Erythroblast (primary cell): Measurements from ENCODE around the gene TARS1.

Source experiments
- DNase-seq, 2 experiments: peaks; one replicate each; lab custom pipeline; 2025; lab: John Stamatoyannopoulos, UW
- GATA1 ChIP-seq: IDR thresholded peaks from 2 replicates; pipeline ENCODE4 v1.6.1; 2011; ENCODE audit warnings: low read depth, mild to moderate bottlenecking, control low read depth, low read length, moderate library complexity
- POLR2A ChIP-seq: IDR thresholded peaks from 2 replicates; pipeline ENCODE4 v1.6.1; 2011; ENCODE audit warnings: mild to moderate bottlenecking, low read length

TARS1 gene

DNA sequence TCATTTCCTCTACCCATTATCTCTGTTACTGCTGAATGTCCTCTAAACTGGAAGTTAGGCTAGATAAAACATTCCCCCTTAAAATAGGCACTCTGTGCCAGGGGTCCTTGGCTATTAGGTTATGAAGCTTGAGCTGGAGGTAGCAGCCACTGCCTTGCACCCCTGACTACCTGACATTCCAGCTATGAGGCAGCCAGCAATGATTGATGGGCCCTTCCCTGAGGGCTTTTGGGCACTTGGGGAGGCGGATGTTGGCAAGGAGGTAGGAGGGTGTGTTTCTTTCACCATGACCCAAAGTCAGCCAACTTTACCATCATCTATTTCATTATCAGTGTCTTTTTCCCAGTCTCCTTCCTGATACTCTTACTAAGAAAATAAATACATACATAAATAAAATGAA, 17.1 kb downstream of the TARS1 start:
- TF ChIP-seq POLR2A (no peak), GATA1 (no peak)
- DNase-seq = no peak

DNA sequence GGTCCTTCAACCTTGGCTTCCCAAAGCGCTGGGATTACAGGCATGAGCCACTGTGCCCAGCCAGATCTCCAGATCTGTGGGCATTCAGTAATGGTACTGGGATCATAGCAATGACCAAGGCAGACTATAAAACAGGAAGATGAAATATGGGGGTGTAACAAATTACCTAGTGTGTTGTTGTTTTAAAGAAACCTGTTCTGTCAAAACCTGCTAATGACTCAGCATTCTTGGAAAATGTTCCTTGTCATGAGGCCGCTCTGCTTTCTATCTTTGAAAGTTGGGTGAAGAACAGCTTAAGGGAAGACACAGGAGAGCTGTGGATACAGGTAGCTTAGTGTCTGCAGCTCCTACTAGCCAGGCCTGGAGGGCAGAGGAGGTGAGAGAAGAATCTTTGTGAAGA, 19.4 kb downstream of the TARS1 start:
- peak; percentile 8 to 21 for DNase-seq
- TF ChIP-seq POLR2A = no peak
- no peak for TF ChIP-seq GATA1

DNA sequence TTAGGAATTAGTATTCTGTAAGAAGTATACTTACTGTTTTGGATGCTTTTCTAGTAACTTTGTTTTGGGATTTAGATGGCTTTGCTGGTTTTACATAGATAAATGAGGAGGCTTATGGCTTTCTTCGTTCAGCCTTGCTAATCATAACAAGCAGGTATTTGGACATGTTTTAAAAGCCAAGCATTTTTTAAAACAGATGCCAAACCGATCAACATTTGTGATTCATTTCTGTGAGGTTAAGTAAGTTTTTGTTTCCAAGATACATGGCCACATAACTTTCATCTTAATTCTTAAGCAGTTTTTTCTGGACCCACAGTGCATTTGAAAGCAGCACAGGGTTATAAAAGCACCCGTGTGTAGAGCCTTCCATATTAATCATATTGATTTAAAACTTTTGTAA, 21.7 kb downstream of the TARS1 start:
- TF ChIP-seq POLR2A = no peak
- TF ChIP-seq GATA1 = no peak
- DNase-seq = no peak

DNA sequence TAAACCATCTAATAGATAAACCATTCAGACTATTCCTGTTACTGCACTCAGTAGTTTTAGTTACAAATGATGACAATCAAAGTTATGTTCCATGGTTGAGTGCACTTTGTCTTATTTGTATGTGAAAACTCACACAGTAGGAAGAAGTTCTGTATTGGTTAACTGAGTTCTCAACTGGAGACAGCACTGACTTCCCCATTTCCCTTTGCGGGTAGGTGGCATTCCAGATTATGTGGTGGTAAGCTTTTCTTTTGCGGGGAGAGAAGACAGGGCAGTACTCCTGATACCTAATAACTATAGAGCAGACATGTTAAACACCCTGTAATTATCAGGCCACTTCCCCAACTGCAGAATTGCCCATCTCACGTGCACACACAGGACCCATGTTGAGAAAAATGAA, 24.4 kb downstream of the TARS1 start:
- TF ChIP-seq GATA1 (no peak), POLR2A (no peak)
- no peak for DNase-seq

DNA sequence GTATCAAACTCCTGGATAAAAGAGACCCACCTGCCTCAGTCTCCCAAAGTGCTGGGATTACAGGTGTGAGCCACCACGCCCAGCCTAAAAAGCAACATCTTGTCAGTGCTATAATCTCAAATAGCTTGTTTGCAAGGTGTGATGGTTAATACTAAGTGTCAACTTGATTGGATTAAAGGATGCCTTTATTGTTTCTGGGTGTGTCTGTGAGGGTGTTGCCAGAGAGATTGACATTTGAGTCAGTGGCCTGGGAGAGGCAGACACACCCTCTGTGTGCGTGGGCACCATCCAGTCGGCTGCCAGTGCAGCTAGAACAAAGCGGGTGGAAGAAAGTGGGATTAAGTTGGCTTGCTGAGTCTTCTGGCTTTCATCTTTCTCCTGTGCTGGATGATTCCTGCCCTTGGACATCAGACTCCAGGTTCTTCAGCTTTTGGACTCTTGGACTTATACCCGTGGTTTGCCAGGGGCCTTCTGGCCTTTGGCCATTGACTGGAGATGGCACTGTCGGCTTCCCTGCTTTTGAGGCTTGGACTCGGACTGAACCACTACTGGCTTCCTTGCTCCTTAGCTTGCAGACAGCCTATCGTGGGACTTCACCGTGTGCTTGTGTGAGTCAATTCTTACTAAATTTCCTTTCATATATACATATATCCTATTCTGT, 28.1 kb downstream of the TARS1 start:
- TF ChIP-seq POLR2A (no peak), GATA1 (no peak)
- no peak for DNase-seq

DNA sequence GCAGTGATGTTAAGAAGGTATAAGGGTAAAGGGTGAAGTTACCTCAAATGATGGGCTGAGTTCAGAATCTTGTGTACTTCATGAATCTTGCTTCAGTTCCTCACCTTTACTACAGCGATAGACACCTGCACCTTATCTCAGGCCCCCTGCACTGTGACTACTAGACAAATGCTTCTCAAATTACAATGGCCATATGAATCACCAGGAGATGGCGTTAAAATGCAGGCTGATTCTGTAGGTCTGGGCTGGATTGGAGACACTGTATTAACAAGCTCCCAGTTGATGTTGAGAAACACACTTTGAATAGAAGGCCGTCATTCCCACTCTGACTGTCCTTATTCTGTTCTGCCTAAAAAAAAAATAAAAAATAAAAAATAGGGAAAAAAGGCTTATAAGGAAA, 29.8 kb downstream of the TARS1 start:
- DNase-seq = peak; percentile 11 to 17
- TF ChIP-seq GATA1 = no peak
- TF ChIP-seq POLR2A = no peak

DNA sequence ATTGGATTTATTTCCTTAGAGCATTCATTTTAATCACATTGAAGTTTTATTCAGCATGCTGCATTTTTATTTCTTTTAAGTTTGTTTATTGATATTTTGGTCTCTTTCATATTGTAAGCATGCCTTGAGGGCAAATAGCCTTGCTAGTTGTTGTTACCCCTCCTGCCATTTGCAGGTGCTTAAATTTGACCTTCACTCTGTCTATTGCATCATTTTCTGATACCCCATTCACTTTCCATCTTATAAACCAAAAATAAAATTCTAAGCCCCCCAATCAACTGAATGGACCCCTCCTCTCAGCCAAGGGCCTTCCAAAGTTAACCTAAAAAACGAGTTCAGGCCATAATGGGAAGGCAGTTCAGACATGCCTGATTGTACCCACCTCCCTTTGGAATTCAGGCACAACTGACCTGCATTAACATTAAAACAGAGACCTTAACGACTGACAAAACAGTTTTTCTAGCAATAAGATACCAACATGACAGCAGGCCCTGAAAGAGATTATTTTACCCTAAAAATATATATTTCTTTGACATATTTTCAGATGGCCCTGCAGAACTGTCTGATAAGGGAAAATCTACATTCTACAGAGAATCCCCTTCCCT, 32.1 kb downstream of the TARS1 start:
- TF ChIP-seq POLR2A (no peak), GATA1 (no peak)
- no peak for DNase-seq

DNA sequence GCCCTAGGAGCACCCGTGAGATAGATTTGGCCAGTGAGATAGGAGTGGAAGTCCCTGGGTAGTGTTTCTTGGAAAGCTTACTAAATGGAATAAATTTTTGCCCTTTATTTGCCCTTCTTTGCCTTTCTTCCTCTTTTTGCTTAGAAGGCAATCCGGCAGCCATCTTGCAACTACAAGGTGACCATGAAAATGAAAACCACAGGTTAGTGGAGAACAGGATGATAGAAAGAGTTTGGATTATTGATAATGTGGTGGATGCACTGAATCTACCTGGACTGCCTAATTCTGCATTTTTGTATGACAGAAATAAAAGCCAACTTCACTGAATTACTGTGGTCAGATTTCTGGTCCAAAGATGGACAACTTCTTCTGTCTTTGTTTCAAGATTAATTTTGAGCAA, 33.2 kb downstream of the TARS1 start:
- no peak for TF ChIP-seq GATA1
- TF ChIP-seq POLR2A = no peak
- no peak for DNase-seq

DNA sequence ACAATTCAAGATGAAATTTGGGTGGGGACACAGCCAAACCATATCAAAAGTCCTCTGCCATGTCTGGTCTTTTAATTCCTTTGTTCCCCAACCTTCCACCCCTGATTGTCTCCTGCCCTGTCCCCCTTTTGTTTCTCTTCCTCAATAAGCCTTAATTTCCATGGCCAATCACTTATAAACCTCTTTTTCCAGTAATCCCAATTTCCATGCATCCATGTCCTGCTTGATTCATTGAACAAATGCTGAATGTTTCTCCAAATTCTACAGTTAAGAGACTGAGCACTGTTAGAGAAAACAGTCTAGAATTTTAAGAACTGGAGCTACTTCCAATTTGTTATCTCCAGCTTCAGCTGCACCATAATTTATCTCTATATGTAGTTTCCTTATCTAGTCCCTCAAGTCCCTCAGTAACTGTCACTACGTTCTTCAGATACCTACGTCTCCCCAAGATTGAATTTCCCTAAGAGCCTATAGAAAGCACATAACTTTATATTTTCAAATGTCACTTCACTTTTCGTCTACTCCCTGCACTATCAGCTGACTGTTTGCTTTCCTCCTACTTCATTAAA, 34.2 kb downstream of the TARS1 start:
- DNase-seq = peak; percentile 49 to 81
- TF ChIP-seq POLR2A (no peak), GATA1 (no peak)

DNA sequence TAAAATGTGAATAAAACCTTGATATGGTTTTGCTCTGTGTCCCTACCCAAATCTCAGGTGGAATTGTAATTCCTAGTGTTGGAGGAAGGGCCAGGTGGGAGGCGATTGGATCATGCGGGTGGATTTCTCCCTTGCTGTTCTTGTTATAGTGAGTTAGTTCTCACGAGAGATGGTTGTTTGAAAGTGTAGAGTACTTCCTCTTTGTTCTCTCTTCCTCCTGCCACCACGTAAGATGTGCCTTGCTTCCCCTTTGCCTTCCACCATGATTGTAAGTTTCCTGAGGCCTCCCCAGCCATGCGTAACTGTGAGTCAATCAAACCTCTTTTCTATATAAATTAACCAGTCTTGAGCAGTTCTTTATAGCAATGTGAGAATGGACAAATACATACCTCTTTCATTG, 34.9 kb downstream of the TARS1 start:
- TF ChIP-seq GATA1 (no peak), POLR2A (no peak)

DNA sequence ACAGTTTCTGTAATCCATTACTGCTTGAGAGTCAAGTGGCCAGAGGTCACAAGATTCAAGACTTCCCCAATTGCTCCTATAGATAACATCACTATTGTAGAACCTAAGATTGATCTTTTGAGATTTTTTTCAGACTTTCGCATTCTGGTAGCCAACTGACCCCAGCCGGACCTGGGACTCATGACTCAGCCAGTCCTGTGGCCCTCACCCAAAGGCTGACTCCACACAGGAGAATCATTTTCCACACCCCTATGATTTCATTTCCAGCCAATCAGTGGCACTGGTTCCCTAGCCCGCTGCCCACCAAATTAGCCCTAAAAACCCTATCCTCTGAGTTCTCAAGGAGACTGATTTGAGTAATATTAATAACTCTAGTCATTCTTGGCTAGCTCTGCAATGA, 36.2 kb downstream of the TARS1 start:
- TF ChIP-seq POLR2A (no peak), GATA1 (no peak)
- DNase-seq = no peak

More for the DNA sequence above, 34.9 kb downstream of the TARS1 start:
- no peak for DNase-seq

DNA sequence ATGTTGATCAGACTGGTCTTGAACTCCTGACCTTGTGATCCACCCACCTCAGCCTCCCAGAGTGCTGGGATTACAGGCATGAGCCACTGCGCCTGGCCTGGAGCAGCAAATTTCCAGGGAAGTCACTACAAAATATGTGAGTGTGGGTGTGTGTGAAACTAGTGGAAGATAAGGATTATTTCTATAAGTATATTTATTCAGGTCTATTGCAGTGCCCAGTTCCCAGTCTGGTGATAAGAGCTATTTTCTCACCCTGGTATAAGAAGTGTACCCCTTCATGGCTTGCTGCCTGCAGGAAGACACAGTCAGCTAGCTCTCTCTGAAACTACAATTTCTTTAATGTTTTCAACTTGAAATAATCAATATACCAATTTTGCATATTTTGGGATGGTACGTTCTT, 37.1 kb downstream of the TARS1 start:
- DNase-seq = no peak
- TF ChIP-seq POLR2A (no peak), GATA1 (no peak)

DNA sequence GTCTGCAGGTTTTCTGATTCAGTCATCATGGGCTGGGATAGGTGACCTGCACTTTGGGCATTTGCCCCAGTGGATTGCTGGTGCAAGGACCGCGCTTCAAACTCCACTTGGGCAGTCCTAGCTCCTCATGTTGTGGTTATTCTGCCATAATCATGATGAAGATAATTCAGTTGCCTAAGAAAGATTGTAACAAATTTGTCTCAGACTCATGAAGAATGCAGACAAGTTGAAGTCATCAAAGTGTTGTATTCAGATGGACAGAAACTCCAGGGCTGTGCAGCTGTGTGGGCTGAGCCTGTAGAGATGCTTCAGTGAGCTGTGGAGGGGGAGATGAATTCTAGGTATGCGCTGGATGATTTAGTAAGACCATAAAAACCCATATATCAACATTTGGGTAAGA, 38.5 kb downstream of the TARS1 start:
- DNase-seq = no peak
- TF ChIP-seq POLR2A = no peak
- TF ChIP-seq GATA1 = no peak

DNA sequence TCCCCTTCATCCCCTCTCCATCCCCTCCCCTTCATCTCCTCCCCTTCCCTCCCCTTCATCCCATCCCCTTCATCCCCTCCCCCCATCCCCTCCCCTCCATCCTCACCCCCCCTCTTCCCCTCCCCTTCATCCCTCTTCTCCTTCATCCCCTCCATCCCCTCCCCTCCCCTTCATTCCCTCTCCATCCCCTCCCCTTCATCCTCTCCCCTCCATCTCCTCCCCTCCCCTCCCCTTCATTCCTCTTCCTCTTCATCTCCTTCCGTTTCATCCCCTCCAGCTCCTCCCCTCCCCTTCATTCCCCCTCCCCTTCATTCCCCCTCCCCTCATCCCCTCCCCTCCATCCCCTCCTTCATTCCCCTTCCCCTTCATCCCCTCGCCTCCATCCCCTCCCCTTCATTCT, 40.1 kb downstream of the TARS1 start:
- TF ChIP-seq POLR2A = no peak
- TF ChIP-seq GATA1 = no peak
- DNase-seq = no peak
